Smooth muscle cell of the brain vasculature (primary cell): ENCODE results near the gene IMPACT.

ENCODE experiments used
- DNase-seq: peaks from one replicate; pipeline ENCODE4 v3.0.0-alpha.2; 2012; ENCODE audit warnings: low read depth, low spot score

IMPACT gene

GRCh38 chr18:24420551-24420950 is 5.9 kb upstream of the IMPACT start:
- no peak for DNase-seq

DNA sequence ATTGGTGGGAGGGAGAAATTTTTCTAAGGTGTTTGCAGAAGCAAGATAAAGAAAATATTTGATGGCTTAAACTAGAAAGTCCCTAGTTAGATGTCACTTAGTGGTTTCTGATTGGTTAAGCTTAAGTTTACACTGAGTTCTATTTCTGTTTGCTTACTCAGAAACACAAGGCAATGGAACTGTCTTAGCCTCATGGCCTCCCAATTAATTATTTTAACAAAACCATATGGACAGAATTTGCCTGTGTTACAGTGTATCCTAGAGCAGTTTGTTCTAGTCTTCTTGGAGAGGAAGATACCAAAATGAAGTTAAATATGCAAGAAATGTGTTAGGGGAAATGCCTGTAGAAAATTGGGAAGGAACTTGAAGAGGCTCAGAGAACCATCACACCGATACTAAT is 4.6 kb upstream of the IMPACT start:
- DNase-seq: no peak

DNA sequence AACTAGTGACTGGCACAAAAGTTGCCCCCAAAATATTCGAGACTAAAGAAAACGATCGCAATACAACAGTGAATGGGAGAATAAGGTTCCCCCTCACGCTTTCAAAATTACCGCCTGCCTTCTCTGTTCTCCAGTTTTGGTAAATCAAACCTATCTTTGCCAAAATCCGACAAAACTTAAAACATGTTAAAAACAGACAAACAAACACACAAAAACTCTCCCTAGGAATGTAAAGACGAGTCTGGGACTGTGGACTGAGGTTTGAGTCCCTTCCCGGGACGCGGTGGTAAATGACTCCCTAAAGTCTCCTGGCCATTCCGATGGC is 435 bp upstream of the IMPACT start:
- no peak for DNase-seq

GRCh38 chr18:24427484-24427883 is 1.0 kb downstream of the IMPACT start:
- DNase-seq: no peak

DNA sequence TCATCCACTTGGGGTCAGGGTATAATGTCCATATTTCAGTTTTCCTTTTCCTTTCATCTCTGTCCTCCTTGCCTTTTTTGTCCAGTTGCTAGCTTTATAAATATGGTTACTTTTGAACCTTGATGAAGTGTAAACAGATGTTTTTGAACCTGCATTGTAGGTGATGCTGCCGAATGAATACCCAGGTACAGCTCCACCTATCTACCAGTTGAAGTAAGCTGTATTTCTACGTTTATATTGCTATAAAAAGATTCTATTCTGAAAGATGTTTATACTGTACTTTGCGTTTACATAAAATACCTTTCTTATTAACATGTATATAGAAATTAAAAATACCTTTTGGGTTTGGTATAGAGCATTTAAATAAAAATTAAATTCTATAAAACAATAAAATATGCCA is 2.2 kb downstream of the IMPACT start:
- no peak for DNase-seq

DNA sequence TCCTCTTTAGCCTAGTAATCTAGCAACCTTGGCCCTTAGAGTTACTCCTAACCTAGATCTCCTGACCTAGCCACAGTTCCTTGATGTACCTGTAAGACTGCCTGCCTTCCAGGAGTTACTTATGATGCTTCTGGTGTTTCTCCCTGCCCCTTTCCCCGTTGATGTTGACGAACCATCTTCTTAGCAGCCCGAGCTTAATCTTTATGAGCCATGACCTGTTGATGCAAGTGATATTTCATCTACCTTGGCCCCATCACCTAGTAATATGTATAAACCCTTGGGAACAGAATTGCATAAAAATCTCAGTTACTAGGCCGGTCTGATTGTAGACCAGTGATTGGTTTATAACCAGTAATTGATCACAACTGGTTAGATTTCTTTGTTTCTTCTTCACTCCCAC is 2.7 kb downstream of the IMPACT start:
- no peak for DNase-seq

DNA sequence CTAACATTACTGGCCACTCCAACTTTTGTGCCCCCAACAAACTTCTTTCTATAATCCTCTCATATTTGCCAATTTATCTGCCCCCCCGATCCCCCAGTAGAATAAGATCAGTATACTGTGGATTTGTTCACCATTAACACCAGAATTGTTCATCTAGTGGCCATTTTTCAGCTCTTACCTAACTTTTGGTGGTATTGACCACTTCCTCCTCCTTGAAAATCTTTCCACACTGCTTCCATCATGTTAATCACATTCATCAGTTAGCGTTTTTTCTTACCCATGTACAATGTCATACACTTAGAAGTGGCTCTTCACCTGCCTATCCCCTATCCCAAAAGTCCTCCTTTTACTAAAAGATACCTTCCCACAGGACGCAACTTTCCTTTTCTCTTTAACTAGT is 6.1 kb downstream of the IMPACT start:
- DNase-seq: no peak

GRCh38 chr18:24436939-24437338 is 10.5 kb downstream of the IMPACT start:
- no peak for DNase-seq

GRCh38 chr18:24443870-24444269 is 17.4 kb downstream of the IMPACT start:
- DNase-seq: no peak

GRCh38 chr18:24446453-24446852 is 20.0 kb downstream of the IMPACT start:
- no peak for DNase-seq

DNA sequence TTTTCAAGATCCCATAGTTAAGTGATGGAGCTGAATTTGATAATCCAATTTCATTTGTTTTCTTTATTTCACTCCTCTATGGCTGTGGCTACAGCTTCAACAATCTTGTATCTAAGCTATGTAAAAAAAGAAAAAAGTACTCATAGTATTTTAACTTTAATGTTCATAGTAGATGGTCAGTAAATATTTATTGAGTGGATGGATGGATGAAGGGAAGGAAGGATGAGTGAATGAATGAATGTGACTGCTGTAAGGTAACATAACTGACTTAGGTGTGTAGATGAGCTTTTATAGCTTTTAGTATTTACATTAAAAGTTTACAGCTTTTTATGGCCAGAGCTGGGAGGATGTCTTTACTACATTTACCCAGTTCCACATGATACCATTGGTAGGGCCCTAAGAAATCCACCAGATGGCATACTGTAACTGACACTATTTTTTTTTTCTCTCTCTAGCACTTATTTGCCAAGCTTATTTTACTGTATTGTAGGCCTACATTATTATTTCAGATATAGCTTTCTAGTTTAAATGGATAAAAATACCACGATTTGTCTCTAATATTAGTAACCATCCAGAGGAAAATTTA is 20.6 kb downstream of the IMPACT start:
- DNase-seq: no peak

DNA sequence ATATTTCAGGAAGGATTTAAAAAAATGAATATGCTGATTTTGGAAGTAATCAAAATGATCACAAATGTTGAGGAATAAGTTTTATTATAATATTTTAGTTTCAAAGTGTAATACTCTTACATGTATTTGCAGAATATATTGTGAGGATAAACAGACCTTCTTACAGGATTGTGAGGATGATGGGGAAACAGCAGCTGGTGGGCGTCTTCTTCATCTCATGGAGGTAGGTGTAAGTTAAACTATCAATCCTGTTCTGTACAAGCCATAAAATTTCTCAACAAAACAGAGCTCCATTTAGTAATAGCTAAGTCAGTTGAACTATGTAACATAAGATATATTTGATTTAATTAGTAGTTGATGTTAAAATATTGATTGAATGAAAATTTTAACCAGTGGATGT is 21.5 kb downstream of the IMPACT start:
- DNase-seq: no peak

DNA sequence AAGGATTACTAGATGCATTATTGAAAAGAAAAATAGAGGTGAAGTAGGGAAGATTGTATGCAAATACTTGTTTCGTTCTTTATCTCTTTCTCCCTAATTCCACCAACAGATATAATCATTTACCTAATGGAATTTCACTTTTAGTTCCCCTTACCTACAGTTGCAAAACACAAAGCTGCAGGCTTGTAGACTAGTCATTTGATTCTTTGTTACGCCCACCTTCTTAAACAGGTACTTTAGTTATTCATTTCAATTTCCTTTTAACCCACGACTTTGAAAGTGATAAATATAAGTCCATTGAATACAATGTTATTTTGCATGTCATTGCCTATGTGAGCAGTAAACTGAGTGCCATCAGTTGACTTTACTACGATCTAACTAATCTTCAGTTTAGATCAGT is 30.1 kb downstream of the IMPACT start:
- no peak for DNase-seq

DNA sequence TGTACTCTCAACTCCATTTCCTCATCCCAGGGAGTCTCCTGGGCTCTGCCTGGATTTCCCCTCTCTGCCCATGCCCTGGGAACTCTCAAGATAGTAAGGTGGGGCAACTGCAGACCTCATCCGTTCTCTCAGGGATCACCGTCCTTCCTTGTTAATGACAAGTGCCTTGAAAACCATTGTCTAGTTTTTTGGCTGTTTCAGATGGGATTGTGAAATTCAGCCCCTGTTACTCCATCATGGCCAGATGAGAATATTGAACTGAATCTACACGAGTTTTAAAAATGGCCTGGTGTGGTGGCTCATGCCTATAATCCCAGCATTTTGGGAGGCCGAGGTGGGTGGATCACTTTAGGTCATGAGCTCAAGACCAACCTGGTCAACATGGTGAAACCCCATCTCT is 33.3 kb downstream of the IMPACT start:
- no peak for DNase-seq

DNA sequence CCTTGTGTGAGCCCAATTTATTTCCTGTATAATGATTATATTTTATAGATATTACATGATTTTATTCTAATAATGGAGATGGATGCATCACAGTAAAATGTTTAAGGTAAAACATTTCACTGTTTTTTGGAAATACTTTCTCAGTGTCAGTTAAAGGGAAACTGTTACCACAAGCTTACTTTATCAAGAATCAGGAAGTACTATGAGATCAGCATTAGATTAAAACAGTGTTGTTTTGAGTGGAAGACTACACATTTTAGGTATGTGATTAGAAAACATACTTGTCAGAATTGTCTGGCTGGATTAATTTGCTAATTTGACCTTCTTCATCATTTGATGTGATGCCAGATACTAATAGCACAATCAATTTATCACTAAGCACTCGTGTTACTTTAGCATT is 33.9 kb downstream of the IMPACT start, which contains the start of gene HRH4:
HRH4 (plus strand) TSS at position 250 of the 400 bp plus-strand sequence; CDS start at position 342, 92 bp downstream.
- no peak for DNase-seq

- no peak for DNase-seq
Measured at GRCh38 chr18:24461996-24462395, 35.5 kb downstream of the IMPACT start.

DNA sequence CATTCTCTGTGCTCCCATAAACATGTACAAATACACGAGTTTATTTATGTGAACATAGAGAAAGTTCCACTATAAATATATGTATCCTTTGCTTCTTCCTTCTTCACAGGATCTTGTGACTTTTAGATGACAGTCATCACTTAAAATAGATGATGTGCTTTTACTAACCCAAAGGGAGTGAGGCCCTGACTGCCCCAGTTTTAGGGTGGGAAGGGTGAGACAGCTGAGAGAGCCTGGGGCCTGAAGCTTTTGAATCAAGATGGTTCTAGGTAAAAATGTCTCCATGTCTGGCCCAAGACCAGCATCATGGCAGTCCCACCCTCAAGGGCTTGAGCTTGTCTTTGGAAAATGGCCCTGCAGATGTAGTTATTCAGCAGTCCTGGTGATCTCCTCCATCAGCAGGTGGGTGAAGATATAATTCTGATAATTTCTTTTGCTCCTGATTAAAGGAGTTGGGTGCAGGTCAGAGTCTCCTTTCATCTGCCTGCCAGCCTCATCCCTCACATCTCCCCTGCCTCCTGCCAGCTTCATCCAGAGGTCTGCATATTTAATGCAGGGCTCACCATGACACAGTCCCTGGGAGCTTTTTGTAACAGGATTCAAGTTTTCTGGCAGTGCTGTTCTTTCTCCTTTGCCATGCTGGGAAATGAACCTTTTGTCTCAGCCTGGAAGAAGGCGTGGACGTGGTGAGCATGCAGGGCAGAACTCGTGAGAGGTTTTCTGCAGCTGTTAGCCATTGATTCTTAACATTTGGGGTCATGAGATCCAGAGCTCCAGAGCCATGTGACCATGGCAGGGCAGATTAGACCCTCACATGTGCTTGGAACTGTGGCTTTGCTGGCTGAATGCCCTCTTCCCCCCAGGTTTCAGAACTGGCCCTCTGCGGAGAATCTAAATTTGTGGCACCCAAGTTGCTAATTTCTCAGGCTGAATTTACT is 36.6 kb downstream of the IMPACT start:
- no peak for DNase-seq

DNA sequence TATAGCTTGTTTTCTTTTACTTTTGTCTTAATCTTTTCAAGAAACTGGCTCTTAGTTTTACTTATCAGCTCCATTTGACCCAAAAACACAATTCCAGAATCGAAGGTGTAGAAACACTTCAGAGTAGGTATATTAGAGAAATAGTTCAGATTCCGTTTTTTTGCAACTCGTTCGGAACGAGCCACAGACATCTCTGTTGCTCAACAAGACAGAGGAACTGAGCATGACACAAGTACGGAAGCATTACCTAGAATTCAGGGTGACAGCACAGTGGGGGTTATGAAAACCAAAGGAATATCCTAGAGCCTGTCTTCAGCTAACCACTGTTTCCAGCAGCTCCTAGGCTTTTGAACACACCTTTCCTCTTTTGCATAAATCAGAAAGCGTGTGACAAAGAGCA is 39.0 kb downstream of the IMPACT start:
- DNase-seq: no peak

- DNase-seq: no peak
Measured at GRCh38 chr18:24466771-24467170, 40.3 kb downstream of the IMPACT start.

- DNase-seq: no peak
Measured at GRCh38 chr18:24470022-24470618, 43.6 kb downstream of the IMPACT start.

- no peak for DNase-seq
Measured at GRCh38 chr18:24470805-24471204, 44.3 kb downstream of the IMPACT start.

GRCh38 chr18:24472591-24472990 is 46.1 kb downstream of the IMPACT start:
- no peak for DNase-seq

DNA sequence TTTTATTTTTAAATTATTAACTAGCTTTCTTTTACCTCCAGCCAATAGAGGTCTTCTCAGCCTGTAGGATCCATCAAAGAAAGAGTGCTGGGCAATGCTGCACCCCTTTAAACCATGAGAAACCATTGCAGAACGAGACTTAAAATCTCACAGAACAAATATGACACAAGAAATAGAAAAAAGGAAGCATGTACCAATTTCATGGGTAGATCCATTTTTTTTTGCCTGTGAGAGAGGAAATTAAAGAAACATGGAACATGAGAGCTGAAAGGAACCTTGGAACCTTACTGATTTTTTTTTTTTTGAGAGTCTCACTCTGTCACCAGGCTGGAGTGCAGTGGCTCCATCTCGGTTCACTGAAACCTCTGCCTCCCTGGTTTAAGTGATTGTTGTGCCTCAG is 47.9 kb downstream of the IMPACT start:
- DNase-seq: no peak
